ENCODE data around the gene MPDZ. TPM values are rescaled to one million over a fixed set of nuclear protein-coding genes. Genes with fewer than 3 reads are reported as not detected.

The MPDZ gene
- total RNA-seq, 4 donors from 2014 or later: 41.3 to 67.8 (median 56.8) TPM

- TF ChIP-seq CTCF (IDR thresholded peaks at IDR 0.05; ENCODE audit: low read depth): no peak
Measured at GRCh38 chr9:13186091-13186490, 93.4 kb downstream of the MPDZ start.

GRCh38 chr9:13181652-13182051, 97.8 kb downstream of the MPDZ start:
- no peak for TF ChIP-seq CTCF (IDR thresholded peaks at IDR 0.05; ENCODE audit: low read depth)

- no peak for TF ChIP-seq CTCF (IDR thresholded peaks at IDR 0.05; ENCODE audit: low read depth)
Measured at GRCh38 chr9:13179257-13179656, 100.2 kb downstream of the MPDZ start.

- no peak for TF ChIP-seq CTCF (IDR thresholded peaks at IDR 0.05; ENCODE audit: low read depth)
Measured at GRCh38 chr9:13175732-13176131, 103.8 kb downstream of the MPDZ start.

- no peak for TF ChIP-seq CTCF (IDR thresholded peaks at IDR 0.05; ENCODE audit: low read depth)
Measured at GRCh38 chr9:13174906-13175639, 104.4 kb downstream of the MPDZ start.

DNA sequence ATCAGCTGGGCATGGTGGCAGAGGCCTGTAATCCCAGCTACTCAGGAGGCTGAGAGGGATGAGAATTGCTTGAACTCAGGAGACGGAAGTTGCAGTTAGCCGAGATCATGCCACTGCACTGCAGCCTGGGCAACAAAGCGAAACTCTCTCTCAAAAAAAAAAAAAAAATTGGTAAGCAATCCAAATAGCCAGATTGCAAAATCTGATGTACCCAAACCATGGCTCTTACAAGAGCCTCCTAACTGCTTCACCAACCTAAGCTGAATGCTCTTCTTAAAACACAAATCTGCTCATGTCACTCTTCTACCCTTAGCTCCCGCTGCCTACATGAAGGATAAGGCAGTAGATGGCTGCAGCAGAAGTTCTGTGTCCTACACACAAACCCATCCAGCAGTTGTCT, 105.9 kb downstream of the MPDZ start:
- TF ChIP-seq CTCF (IDR thresholded peaks at IDR 0.05; ENCODE audit: low read depth): no peak

GRCh38 chr9:13171261-13171660, 108.2 kb downstream of the MPDZ start:
- TF ChIP-seq CTCF (IDR thresholded peaks at IDR 0.05; ENCODE audit: low read depth): no peak
